MCF 10A (cell line): ENCODE results near the gene TMEM252. TPM values are rescaled to one million over a fixed set of nuclear protein-coding genes. Genes with fewer than 3 reads are reported as not detected.

ENCODE experiments used
- BruUV-seq: library from RNA; stranded (reverse); fragments of 400-500 nt; replicated peaks from 2 replicates; lab custom pipeline; 2021; lab: Mats Ljungman, UMichigan
- CTCF ChIA-PET: fragments of 300-600 bp; sonication (Branson Sonifier 250); formaldehyde crosslinking; extraction: SDS; loops from one replicate; lab custom pipeline; 2021; ENCODE audit warnings: antibody characterized with exemption, inconsistent platforms; lab: Yijun Ruan, JAX
- POLR2A ChIA-PET: fragments of 300-600, 350-650 bp; sonication (Branson Sonifier 250); formaldehyde crosslinking; extraction: SDS; loops from one replicate; lab custom pipeline; 2020; ENCODE audit warnings: antibody characterized with exemption, inconsistent platforms; lab: Yijun Ruan, JAX
- DNase-seq: peaks from one replicate; pipeline ENCODE4 v3.0.0-alpha.2; 2018; ENCODE audit not compliant: unreplicated experiment
- H3K27ac Mint-ChIP-seq: one replicate; pipeline ENCODE4 v1.8.0; 2022; ENCODE audit warnings: mild to moderate bottlenecking, low read depth, mixed read lengths; ENCODE audit not compliant: unreplicated experiment
- H3K27me3 Mint-ChIP-seq: one replicate; pipeline ENCODE4 v1.8.0; 2022; ENCODE audit warnings: mixed read lengths; ENCODE audit not compliant: insufficient read depth, unreplicated experiment
- H3K36me3 Mint-ChIP-seq: one replicate; pipeline ENCODE4 v1.8.0; 2022; ENCODE audit warnings: mild to moderate bottlenecking, moderate library complexity, mixed read lengths; ENCODE audit not compliant: insufficient read depth, unreplicated experiment
- H3K4me1 Mint-ChIP-seq: one replicate; pipeline ENCODE4 v1.8.0; 2022; ENCODE audit warnings: mixed read lengths; ENCODE audit not compliant: insufficient read depth, unreplicated experiment
- H3K4me3 Mint-ChIP-seq: one replicate; pipeline ENCODE4 v1.8.0; 2022; ENCODE audit warnings: mild to moderate bottlenecking, moderate library complexity, mixed read lengths; ENCODE audit not compliant: unreplicated experiment
- H3K9me3 Mint-ChIP-seq: one replicate; pipeline ENCODE4 v1.8.0; 2022; ENCODE audit warnings: mixed read lengths; ENCODE audit not compliant: unreplicated experiment
- CTCF ChIP-seq: fragments of 200-600 bp; IDR thresholded peaks from one replicate; pipeline ENCODE4 v1.8.0; 2022; ENCODE audit warnings: antibody characterized with exemption, mild to moderate bottlenecking; ENCODE audit not compliant: unreplicated experiment
- intact Hi-C: fragments of 100-400 bp; cut with micrococcal nuclease; formaldehyde crosslinking; loops from 2 replicates; pipeline ENCODE4 v1.14.1; 2022
- total RNA-seq: library from RNA; stranded (reverse); gene quantifications from 2 replicates; pipeline ENCODE4 v1.2.3, GENCODE V29; 2022

TMEM252 gene
- total RNA-seq, 1 experiment from 2014 or later = not detected

- CTCF ChIA-PET = no interaction called here
- intact Hi-C loops = no loop called here
- H3K27ac Mint-ChIP-seq = no peak overlapping the region
- BruUV-seq = no TSS peak
- H3K9me3 Mint-ChIP-seq = no peaks in the 10 kb centered on the region
- no peak for TF ChIP-seq CTCF
- no peak for DNase-seq
- H3K4me1 Mint-ChIP-seq = peaks cover 8% of the 10 kb centered on the region
- no peaks in the 10 kb centered on the region for H3K36me3 Mint-ChIP-seq
- no peak overlapping the region for H3K4me3 Mint-ChIP-seq
- peaks cover 7% of the 10 kb centered on the region for H3K27me3 Mint-ChIP-seq
- POLR2A ChIA-PET = no interaction called here
Measured at GRCh38 chr9:68547417-68547816, 6.7 kb upstream of the TMEM252 start.

GRCh38 chr9:68546596-68547390 lies 6.1 kb upstream of the TMEM252 start:
- no peak for TF ChIP-seq CTCF
- Mint-ChIP-seq H3K27me3 (peaks cover 7% of the 10 kb centered on the region), H3K27ac (no peak overlapping the region), H3K36me3 (no peaks in the 10 kb centered on the region), H3K4me3 (no peak overlapping the region), H3K9me3 (no peaks in the 10 kb centered on the region), H3K4me1 (peaks cover 6% of the 10 kb centered on the region)
- no peak for DNase-seq
- no TSS peak for BruUV-seq
- CTCF ChIA-PET = no interaction called here
- intact Hi-C loops = no loop called here
- POLR2A ChIA-PET = no interaction called here

GRCh38 chr9:68545033-68545705 lies 4.5 kb upstream of the TMEM252 start:
- Mint-ChIP-seq H3K36me3 (no peaks in the 10 kb centered on the region), H3K27me3 (peaks cover 7% of the 10 kb centered on the region), H3K4me3 (no peak overlapping the region), H3K27ac (no peak overlapping the region), H3K9me3 (no peaks in the 10 kb centered on the region), H3K4me1 (no peaks in the 10 kb centered on the region)
- no peak for DNase-seq
- intact Hi-C loops = no loop called here
- BruUV-seq = no TSS peak
- no peak for TF ChIP-seq CTCF
- POLR2A ChIA-PET = no interaction called here
- CTCF ChIA-PET = interaction anchor here (0.6 to 0.7 kb wide), 3 partner anchors 51 to 679 kb away, joined by 3 read pairs; no protein-coding TSS in a partner anchor

GRCh38 chr9:68541568-68541967 lies 885 bp upstream of the TMEM252 start:
- H3K27ac Mint-ChIP-seq = no peak overlapping the region
- TF ChIP-seq CTCF = no peak
- no peaks in the 10 kb centered on the region for H3K9me3 Mint-ChIP-seq
- no TSS peak for BruUV-seq
- ChIA-PET POLR2A (no interaction called here), CTCF (interaction anchor here (0.6 to 1.4 kb wide), 8 partner anchors 10 to 486 kb away, joined by 3 to 4 read pairs (median 4); no protein-coding TSS in a partner anchor)
- peaks cover 27% of the 10 kb centered on the region for H3K27me3 Mint-ChIP-seq
- no peak for DNase-seq
- H3K4me1 Mint-ChIP-seq = no peaks in the 10 kb centered on the region
- H3K36me3 Mint-ChIP-seq = no peaks in the 10 kb centered on the region
- no peak overlapping the region for H3K4me3 Mint-ChIP-seq
- intact Hi-C loops = no loop called here
